Measurements from ENCODE around the gene ATXN3.

ATXN3 gene
- 24.9 to 41.1 reads per million in 2 donors for total RNA-seq

GRCh38 chr14:92106143-92106926, at the start of gene ATXN3:
ATXN3 (minus strand) TSS chr14:92106582; CDS start chr14:92106552, 30 bp downstream.
- DNase-seq: peak; percentile 90 to 99 (median 92)

- no peak for DNase-seq
Measured at GRCh38 chr14:92154283-92154942, 48.0 kb upstream of the ATXN3 start.

- DNase-seq: no peak
Measured at GRCh38 chr14:92153581-92153980, 47.2 kb upstream of the ATXN3 start.

GRCh38 chr14:92144708-92145107, 38.3 kb upstream of the ATXN3 start:
- DNase-seq: no peak

GRCh38 chr14:92143962-92144361, 37.6 kb upstream of the ATXN3 start:
- DNase-seq: no peak

GRCh38 chr14:92143309-92143708, 36.9 kb upstream of the ATXN3 start:
- no peak for DNase-seq

GRCh38 chr14:92135269-92135668, 28.9 kb upstream of the ATXN3 start:
- DNase-seq: peak in 1 of 5 experiments; percentile 26

- DNase-seq: no peak
Measured at GRCh38 chr14:92134456-92134855, 28.1 kb upstream of the ATXN3 start.

GRCh38 chr14:92122761-92123160, 16.4 kb upstream of the ATXN3 start:
- no peak for DNase-seq

- peak in 1 of 5 experiments; percentile 21 for DNase-seq
Measured at GRCh38 chr14:92122351-92122677, 15.9 kb upstream of the ATXN3 start.

- peak; percentile 66 to 89 (median 77) for DNase-seq
Measured at GRCh38 chr14:92121670-92122350, 15.4 kb upstream of the ATXN3 start, which contains the start of the genes CPSF2 and NDUFB1. CPSF2 (plus strand) TSS chr14:92121969; CDS start chr14:92130985, 9,016 bp downstream. NDUFB1 (minus strand) TSS chr14:92121706; CDS start chr14:92117637, 4,069 bp downstream.

- DNase-seq: peak in 1 of 5 experiments; percentile 40
Measured at GRCh38 chr14:92121207-92121669, 14.9 kb upstream of the ATXN3 start.

- DNase-seq: no peak
Measured at GRCh38 chr14:92109490-92109889, 3.1 kb upstream of the ATXN3 start.

- DNase-seq: no peak
Measured at GRCh38 chr14:92108345-92109254, 2.2 kb upstream of the ATXN3 start.

- DNase-seq: no peak
Measured at GRCh38 chr14:92105893-92106142, 564 bp downstream of the ATXN3 start.

GRCh38 chr14:92105073-92105892, 1.1 kb downstream of the ATXN3 start:
- DNase-seq: no peak

- no peak for DNase-seq
Measured at GRCh38 chr14:92103363-92103989, 2.9 kb downstream of the ATXN3 start.

GRCh38 chr14:92099802-92100201, 6.6 kb downstream of the ATXN3 start:
- DNase-seq: peak in 1 of 5 experiments; percentile 12

GRCh38 chr14:92093320-92093719, 13.1 kb downstream of the ATXN3 start:
- no peak for DNase-seq

- DNase-seq: no peak
Measured at GRCh38 chr14:92088494-92088893, 17.9 kb downstream of the ATXN3 start.

- DNase-seq: no peak
Measured at GRCh38 chr14:92074555-92074954, 31.8 kb downstream of the ATXN3 start.
